Rectal smooth muscle tissue (tissue), 1 donor: ENCODE measurements around the gene HSF5.
"Not testable (repeated sequence)": the region's sequence is repeated elsewhere in the genome, so short reads cannot be mapped to it uniquely, and the experiment has no call there.

Source experiments
- H3K27ac ChIP-seq: one replicate; pipeline ENCODE4 v1.7.0; 2013; ENCODE audit warnings: low read depth, low read length, inconsistent platforms
- H3K27me3 ChIP-seq: one replicate; pipeline ENCODE4 v1.7.0; 2013; ENCODE audit warnings: low read length; ENCODE audit not compliant: control insufficient read depth, insufficient read depth
- H3K36me3 ChIP-seq: one replicate; pipeline ENCODE4 v1.7.0; 2013; ENCODE audit warnings: low read length; ENCODE audit not compliant: control insufficient read depth, insufficient read depth
- H3K4me1 ChIP-seq: one replicate; pipeline ENCODE4 v1.7.0; 2013; ENCODE audit warnings: low read length; ENCODE audit not compliant: control insufficient read depth, insufficient read depth
- H3K4me3 ChIP-seq: one replicate; pipeline ENCODE4 v1.7.0; 2013; ENCODE audit warnings: low read length
- H3K9ac ChIP-seq: one replicate; pipeline ENCODE4 v1.7.0; 2013; ENCODE audit warnings: low read length

HSF5 gene

DNA sequence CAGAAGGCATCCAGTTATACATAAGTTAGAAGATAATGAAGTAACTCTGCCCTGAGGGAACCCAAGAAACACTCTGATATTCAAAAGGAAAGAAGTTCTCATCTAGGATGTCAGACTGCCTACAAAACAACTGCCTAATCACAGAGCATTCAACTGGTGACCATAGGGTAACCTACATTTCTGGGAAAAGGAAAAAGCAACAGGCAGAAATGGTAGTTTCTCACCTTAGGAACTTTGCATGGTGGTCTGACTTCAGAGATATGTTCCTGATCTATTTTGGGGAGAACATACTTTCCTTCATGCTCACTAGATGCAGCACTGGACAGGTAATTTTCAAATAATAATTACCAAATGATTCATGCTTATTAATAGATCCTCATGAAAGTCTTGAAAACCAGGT, 87.4 kb downstream of the HSF5 start:
- Histone ChIP-seq H3K27ac (no peak overlapping the region), H3K36me3 (no peaks in the 10 kb centered on the region), H3K4me1 (no peaks in the 10 kb centered on the region), H3K4me3 (no peak overlapping the region), H3K9ac (no peak overlapping the region), H3K27me3 (no peaks in the 10 kb centered on the region)

DNA sequence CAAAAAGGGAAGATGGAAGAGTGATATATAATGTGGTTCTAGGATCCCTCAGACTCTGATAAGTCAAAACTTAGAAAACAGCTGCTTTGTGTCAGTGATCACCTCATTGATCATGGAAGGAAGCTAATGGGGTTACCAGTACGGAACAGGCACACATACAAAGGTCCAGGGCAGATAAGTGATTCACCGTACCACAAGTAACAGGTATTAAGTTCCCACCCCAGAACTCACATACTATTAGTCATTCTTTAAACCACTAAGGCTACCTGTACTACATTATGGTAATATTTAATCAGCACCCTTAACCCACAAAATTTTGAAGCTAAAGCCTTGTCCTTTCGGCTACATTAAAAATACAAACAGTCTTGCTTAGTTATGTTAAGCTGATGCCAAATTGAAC, 88.2 kb downstream of the HSF5 start:
- H3K4me3 ChIP-seq, result no peak overlapping the region

DNA sequence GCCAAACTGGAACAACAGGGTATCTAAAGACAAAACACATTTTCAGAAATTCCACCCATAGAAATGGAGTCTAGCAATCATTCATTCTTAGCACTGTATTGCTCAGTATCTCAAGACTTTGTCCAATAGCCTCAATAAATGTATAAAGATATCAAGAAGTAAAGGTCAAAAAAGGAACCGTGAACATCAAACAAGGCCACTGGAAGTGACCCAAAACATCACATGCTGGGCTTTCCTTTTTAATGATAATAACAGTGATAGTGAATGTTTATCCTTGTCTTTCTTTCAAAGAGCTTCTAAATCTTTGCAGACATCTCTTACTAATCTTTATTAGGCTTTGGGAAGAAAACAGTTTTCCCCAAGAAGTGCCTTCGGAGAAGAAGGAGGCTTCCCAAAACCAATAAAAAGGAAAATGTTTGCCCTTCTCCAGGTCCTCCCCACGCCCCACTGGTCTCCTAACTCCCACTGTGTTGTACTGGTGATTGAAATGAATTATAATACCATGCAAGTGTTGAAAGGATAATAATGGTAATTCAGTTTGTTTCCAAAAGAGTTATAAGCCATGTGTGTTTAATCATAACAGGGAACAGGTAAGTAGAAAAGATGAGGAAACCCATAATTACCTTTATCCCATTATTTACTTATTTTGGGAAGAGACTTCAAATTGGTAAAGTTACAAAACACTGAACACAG, 89.5 kb downstream of the HSF5 start:
- no peaks in the 10 kb centered on the region for H3K36me3 ChIP-seq
- H3K4me3 ChIP-seq, result no peak overlapping the region
- H3K27me3 ChIP-seq, result no peaks in the 10 kb centered on the region
- H3K27ac ChIP-seq, result no peak overlapping the region
- no peaks in the 10 kb centered on the region for H3K4me1 ChIP-seq
- H3K9ac ChIP-seq, result no peak overlapping the region

More for the DNA sequence above, 88.2 kb downstream of the HSF5 start:
- Histone ChIP-seq H3K36me3 (no peaks in the 10 kb centered on the region), H3K4me1 (no peaks in the 10 kb centered on the region), H3K9ac (no peak overlapping the region), H3K27me3 (no peaks in the 10 kb centered on the region), H3K27ac (no peak overlapping the region)

DNA sequence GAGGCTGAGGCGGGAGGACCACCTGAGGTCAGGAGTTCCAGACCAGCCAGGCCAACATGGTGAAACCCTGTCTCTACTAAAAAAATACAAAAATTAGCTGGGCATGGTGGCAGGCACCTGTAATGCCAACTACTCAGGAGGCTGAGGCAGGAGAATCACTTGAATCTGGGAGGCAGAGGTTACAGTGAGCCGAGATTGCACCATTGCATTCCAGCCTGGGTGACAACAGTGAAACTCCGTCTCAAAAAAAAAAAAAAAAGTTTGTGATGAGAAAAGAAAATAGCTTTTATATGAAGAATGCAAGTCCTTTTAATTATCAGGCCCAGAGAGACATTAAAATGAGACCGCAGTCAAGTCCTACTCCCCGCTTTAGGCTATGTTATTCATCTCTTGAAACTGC, 90.8 kb downstream of the HSF5 start:
- not testable (repeated sequence) for H3K27ac ChIP-seq, H3K36me3 ChIP-seq, H3K4me3 ChIP-seq, H3K4me1 ChIP-seq, H3K27me3 ChIP-seq, H3K9ac ChIP-seq

GRCh38 chr17:58396173-58396572, 92.0 kb downstream of the HSF5 start:
- Histone ChIP-seq H3K27ac (no peak overlapping the region), H3K4me3 (no peak overlapping the region), H3K36me3 (no peaks in the 10 kb centered on the region), H3K4me1 (no peaks in the 10 kb centered on the region), H3K9ac (no peak overlapping the region), H3K27me3 (no peaks in the 10 kb centered on the region)

- H3K27ac ChIP-seq, result no peak overlapping the region
- H3K4me3 ChIP-seq, result no peak overlapping the region
- H3K36me3 ChIP-seq, result no peaks in the 10 kb centered on the region
- H3K4me1 ChIP-seq, result no peaks in the 10 kb centered on the region
- H3K9ac ChIP-seq, result no peak overlapping the region
- no peaks in the 10 kb centered on the region for H3K27me3 ChIP-seq
Observed at GRCh38 chr17:58394534-58395223, 93.5 kb downstream of the HSF5 start.

DNA sequence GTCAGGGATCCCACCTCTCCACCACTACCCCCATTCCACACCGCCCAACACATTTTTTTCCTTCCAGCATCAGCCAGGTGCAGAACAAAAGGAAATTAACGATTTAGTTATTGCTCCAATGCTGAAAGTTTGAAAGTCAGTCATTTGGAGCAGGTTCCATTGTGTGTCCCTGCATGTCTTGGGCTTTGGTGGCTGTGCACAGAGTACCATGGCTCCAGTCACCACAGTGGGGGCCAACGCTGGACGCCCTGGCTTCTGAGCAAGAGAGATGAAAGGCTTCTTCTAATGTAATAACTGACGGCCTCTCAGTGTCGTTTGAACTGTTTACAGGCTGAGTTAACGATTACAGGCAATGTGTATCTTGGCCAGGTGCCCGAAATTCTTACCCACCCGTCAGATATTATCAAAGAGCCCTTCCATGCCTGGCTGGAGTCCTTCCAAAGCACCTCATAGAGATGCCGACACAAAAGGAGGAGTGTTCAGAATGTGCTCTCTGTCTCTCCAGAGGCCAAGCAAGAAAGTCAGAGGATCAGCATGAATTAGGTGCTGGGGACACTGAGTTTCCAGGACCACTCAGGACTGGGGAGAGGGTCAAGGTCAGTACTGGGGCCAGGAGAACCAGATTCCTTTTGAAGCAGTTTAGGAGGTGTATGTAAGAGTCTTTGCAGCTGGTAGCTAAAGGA, 96.8 kb downstream of the HSF5 start:
- Histone ChIP-seq H3K9ac (no peak overlapping the region), H3K4me1 (no peaks in the 10 kb centered on the region), H3K4me3 (no peak overlapping the region), H3K36me3 (no peaks in the 10 kb centered on the region), H3K27ac (no peak overlapping the region), H3K27me3 (no peaks in the 10 kb centered on the region)

DNA sequence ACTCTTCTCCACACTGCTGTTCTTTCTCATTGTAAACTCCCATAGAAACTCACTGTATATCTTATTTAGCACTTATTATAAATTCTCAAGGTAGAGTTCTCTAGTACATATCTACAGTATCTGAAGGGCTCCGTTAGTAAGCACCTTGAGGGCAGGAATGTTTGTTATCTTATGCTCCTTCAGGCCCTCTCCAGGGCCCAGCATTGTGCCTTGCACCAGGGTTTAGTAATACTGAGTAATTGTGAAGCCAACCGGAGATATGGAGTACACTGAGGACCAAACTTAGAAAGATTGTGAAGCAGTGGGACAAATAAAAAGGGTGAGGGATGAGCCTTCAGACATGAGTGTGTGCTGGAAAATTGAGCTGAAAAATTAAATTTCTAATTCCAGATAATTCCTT, 97.3 kb downstream of the HSF5 start:
- H3K27ac ChIP-seq, result no peak overlapping the region
- H3K36me3 ChIP-seq, result no peaks in the 10 kb centered on the region
- no peaks in the 10 kb centered on the region for H3K4me1 ChIP-seq
- H3K27me3 ChIP-seq, result no peaks in the 10 kb centered on the region
- no peak overlapping the region for H3K9ac ChIP-seq
- no peak overlapping the region for H3K4me3 ChIP-seq

DNA sequence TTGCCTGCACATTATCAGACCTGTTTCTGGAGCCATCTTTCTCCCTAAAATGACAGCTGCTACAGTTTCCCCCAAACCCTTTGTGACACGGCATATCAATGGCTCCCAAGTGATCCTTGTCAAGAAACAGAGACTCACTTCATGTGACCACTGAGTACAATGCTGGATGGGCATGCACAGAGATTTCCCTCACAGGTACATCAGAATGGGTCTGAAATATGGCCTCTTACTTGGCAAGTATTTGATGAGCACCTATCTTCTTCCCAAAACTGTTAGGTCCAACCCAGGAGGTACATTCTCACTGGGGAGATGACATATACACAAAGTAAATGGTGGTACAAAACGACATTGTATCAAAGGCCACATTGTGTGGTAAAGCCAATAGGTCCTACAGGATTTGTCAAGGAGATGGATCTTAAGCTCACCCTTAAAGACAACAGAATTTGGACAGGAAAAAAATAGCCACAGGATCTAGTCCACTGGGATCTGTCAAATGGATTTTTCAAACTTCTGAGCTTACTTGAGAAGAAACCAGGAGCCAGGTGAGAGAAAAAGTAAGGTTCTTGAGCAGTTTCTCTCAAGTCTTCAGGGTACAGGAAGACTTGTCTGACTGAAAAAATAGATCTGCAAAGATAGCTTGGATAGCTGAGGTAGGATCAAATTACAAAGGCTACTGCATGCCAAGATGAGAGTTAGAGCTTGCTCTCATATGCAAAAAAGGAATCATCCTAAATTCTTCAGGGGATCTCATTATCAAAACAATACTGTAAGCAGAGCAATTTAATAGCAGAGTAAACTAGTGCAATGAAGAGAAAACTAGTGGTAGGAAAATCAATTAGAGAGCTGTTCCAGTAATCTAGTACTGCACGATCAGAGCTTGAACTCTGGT, 99.7 kb downstream of the HSF5 start:
- Histone ChIP-seq H3K36me3 (no peaks in the 10 kb centered on the region), H3K4me1 (no peaks in the 10 kb centered on the region), H3K9ac (no peak overlapping the region), H3K27me3 (no peaks in the 10 kb centered on the region), H3K4me3 (no peak overlapping the region), H3K27ac (no peak overlapping the region)

DNA sequence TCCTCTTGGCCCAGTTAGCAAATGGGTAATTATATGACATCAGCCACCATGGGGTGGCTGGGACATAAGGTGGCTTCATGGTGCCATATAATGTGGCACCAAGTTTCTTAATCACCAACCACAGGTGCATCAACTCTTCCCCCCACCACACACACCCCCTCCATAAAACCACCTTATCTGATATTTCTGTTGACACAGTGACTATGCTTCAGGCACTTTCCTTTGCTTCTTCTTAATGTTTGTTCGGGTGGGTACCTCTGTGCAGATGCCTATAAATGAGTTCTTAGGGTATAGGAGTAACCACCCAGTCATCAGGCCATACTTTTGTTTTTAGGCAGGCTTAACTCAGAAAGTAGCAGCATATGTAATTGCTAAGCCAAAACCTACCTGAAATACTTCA, 100.4 kb downstream of the HSF5 start:
- Histone ChIP-seq H3K27me3 (no peaks in the 10 kb centered on the region), H3K36me3 (no peaks in the 10 kb centered on the region), H3K9ac (no peak overlapping the region), H3K4me3 (no peak overlapping the region), H3K27ac (no peak overlapping the region), H3K4me1 (no peaks in the 10 kb centered on the region)

DNA sequence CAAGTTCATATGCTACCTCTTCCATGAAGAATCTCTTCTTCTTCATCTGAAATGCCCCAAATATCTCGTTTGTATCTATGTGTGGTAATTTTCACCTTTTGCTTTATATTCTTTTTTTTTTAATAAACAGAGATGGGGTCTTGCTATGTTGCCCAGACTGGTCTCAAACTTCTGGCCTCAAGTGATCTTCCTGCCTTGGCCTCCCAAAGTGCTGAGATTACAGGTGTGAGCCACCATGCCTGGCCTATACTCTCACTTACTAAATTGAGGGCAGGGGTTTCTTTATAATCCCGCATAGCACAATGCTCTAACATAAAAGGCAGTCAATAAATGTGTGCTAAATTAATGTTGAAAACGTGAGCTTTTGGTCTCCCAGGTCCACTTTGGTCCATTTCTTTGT, 101.5 kb downstream of the HSF5 start:
- Histone ChIP-seq H3K4me3 (no peak overlapping the region), H3K27ac (no peak overlapping the region), H3K27me3 (no peaks in the 10 kb centered on the region), H3K36me3 (no peaks in the 10 kb centered on the region), H3K9ac (no peak overlapping the region), H3K4me1 (no peaks in the 10 kb centered on the region)

- H3K27me3 ChIP-seq, result no peaks in the 10 kb centered on the region
- no peak overlapping the region for H3K4me3 ChIP-seq
- no peak overlapping the region for H3K9ac ChIP-seq
- no peaks in the 10 kb centered on the region for H3K4me1 ChIP-seq
- H3K36me3 ChIP-seq, result no peaks in the 10 kb centered on the region
- H3K27ac ChIP-seq, result no peak overlapping the region
Observed at GRCh38 chr17:58385359-58385899, 102.8 kb downstream of the HSF5 start.
